AG09309 (cell line): Measurements from ENCODE around the gene GABBR2.
A peak's percentile ranks its signal among the peaks of the same experiment; 100 is the strongest.

Source experiments
- DNase-seq: peaks from one replicate; pipeline ENCODE4 v3.0.0-alpha.2; 2010; ENCODE audit warnings: low read depth
- H3K4me3 ChIP-seq: 2 replicates; pipeline ENCODE4 v1.5.1; 2011; ENCODE audit warnings: mild to moderate bottlenecking, low read depth, low read length, moderate library complexity; ENCODE audit not compliant: control insufficient read depth
- CTCF ChIP-seq: IDR thresholded peaks from 2 replicates; pipeline ENCODE4 v1.5.1; 2011; ENCODE audit warnings: mild to moderate bottlenecking, low read depth, low read length, inconsistent platforms; ENCODE audit not compliant: insufficient read depth, control insufficient read depth; ENCODE audit errors: missing control alignments

GABBR2 gene

GRCh38 chr9:98485706-98486105 is 223.0 kb downstream of the GABBR2 start:
- H3K4me3 ChIP-seq = no peak overlapping the region
- no peak for TF ChIP-seq CTCF
- no peak for DNase-seq

GRCh38 chr9:98484162-98484561 is 224.6 kb downstream of the GABBR2 start:
- H3K4me3 ChIP-seq = no peak overlapping the region
- peak; percentile 21 for TF ChIP-seq CTCF
- no peak for DNase-seq

GRCh38 chr9:98482226-98482625 is 226.5 kb downstream of the GABBR2 start:
- DNase-seq = peak; percentile 61
- TF ChIP-seq CTCF = no peak
- H3K4me3 ChIP-seq = no peak overlapping the region

GRCh38 chr9:98481676-98482075 is 227.1 kb downstream of the GABBR2 start:
- TF ChIP-seq CTCF = no peak
- DNase-seq = no peak
- H3K4me3 ChIP-seq = no peak overlapping the region

GRCh38 chr9:98479967-98480847 is 228.5 kb downstream of the GABBR2 start:
- no peak for TF ChIP-seq CTCF
- no peak for DNase-seq
- no peak overlapping the region for H3K4me3 ChIP-seq

GRCh38 chr9:98479449-98479848 is 229.3 kb downstream of the GABBR2 start:
- no peak overlapping the region for H3K4me3 ChIP-seq
- TF ChIP-seq CTCF = no peak
- no peak for DNase-seq

GRCh38 chr9:98477884-98478283 is 230.9 kb downstream of the GABBR2 start:
- H3K4me3 ChIP-seq = no peak overlapping the region
- no peak for DNase-seq
- no peak for TF ChIP-seq CTCF
